ENCODE results near the gene PRR15.
A peak's percentile ranks its signal among the peaks of the same experiment; 100 is the strongest.

Gene PRR15

GRCh38 chr7:29518616-29519015, 45.0 kb upstream of the PRR15 start:
- peak; percentile 49; the same call in 1 of the 3 replicates for ATAC-seq
- no peak for TF ChIP-seq ZNF8 (CRISPR knock-in tag; IDR thresholded peaks at IDR 0.05)
- TF ChIP-seq CSDC2 (CRISPR knock-in tag; IDR thresholded peaks at IDR 0.05), result no peak
- TF ChIP-seq OSR1 (CRISPR knock-in tag; IDR thresholded peaks at IDR 0.05), result no peak
- no peak for TF ChIP-seq ZNF70 (CRISPR knock-in tag; IDR thresholded peaks at IDR 0.05)
- no peak for TF ChIP-seq PPARA (CRISPR knock-in tag; IDR thresholded peaks at IDR 0.05; ENCODE audit: borderline replicate concordance)
- no peak for TF ChIP-seq SNAI2 (CRISPR knock-in tag; IDR thresholded peaks at IDR 0.05)
- no peak for TF ChIP-seq POU6F1 (CRISPR knock-in tag; IDR thresholded peaks at IDR 0.05; ENCODE audit: borderline replicate concordance, low read depth)
- TF ChIP-seq TCF4 (CRISPR knock-in tag; IDR thresholded peaks at IDR 0.05; ENCODE audit: borderline replicate concordance), result no peak
- no peak for TF ChIP-seq ISL1 (CRISPR knock-in tag; IDR thresholded peaks at IDR 0.05)
- TF ChIP-seq ZFP30 (CRISPR knock-in tag; IDR thresholded peaks at IDR 0.05), result no peak
- TF ChIP-seq ZNF565 (CRISPR knock-in tag; conservative IDR thresholded peaks at IDR 0.05; ENCODE audit: low read depth), result no peak
- TF ChIP-seq, protein P1, sequence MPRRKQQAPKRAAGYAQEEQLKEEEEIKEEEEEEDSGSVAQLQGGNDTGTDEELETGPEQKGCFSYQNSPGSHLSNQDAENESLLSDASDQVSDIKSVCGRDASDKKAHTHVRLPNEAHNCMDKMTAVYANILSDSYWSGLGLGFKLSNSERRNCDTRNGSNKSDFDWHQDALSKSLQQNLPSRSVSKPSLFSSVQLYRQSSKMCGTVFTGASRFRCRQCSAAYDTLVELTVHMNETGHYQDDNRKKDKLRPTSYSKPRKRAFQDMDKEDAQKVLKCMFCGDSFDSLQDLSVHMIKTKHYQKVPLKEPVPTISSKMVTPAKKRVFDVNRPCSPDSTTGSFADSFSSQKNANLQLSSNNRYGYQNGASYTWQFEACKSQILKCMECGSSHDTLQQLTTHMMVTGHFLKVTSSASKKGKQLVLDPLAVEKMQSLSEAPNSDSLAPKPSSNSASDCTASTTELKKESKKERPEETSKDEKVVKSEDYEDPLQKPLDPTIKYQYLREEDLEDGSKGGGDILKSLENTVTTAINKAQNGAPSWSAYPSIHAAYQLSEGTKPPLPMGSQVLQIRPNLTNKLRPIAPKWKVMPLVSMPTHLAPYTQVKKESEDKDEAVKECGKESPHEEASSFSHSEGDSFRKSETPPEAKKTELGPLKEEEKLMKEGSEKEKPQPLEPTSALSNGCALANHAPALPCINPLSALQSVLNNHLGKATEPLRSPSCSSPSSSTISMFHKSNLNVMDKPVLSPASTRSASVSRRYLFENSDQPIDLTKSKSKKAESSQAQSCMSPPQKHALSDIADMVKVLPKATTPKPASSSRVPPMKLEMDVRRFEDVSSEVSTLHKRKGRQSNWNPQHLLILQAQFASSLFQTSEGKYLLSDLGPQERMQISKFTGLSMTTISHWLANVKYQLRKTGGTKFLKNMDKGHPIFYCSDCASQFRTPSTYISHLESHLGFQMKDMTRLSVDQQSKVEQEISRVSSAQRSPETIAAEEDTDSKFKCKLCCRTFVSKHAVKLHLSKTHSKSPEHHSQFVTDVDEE (CRISPR knock-in tag; IDR thresholded peaks at IDR 0.05), result no peak
- TF ChIP-seq ESRRG (CRISPR knock-in tag; IDR thresholded peaks at IDR 0.05), result no peak
- TF ChIP-seq ZC3H10 (CRISPR knock-in tag; IDR thresholded peaks at IDR 0.05), result no peak
- no peak for TF ChIP-seq BACH2 (CRISPR knock-in tag; IDR thresholded peaks at IDR 0.05; ENCODE audit: borderline replicate concordance)

DNA sequence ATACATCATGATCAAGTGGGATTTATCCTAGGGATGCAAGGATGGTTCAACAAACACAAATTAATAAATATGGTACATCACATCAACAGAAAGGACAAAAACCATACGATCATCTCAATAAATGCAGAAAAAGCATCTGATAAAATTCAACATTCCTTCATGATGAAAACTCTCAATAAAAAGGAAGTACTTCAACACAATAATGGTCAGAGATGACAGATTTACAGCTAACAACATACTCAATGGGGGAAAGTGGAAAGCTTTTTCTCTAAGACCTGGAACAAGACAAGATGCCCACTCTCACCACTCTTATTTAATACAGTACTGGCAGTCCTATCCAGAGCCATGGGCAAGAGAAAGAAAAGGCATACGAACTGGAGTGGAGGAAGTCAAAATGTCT, 39.9 kb upstream of the PRR15 start:
- no peak for ATAC-seq

GRCh38 chr7:29527505-29528108, 36.0 kb upstream of the PRR15 start:
- no peak for ATAC-seq
- TF ChIP-seq, protein P2, sequence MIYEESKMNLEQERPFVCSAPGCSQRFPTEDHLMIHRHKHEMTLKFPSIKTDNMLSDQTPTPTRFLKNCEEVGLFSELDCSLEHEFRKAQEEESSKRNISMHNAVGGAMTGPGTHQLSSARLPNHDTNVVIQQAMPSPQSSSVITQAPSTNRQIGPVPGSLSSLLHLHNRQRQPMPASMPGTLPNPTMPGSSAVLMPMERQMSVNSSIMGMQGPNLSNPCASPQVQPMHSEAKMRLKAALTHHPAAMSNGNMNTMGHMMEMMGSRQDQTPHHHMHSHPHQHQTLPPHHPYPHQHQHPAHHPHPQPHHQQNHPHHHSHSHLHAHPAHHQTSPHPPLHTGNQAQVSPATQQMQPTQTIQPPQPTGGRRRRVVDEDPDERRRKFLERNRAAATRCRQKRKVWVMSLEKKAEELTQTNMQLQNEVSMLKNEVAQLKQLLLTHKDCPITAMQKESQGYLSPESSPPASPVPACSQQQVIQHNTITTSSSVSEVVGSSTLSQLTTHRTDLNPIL (CRISPR knock-in tag; IDR thresholded peaks at IDR 0.05; ENCODE audit: low read depth), result no peak
- TF ChIP-seq ZC3H10 (CRISPR knock-in tag; IDR thresholded peaks at IDR 0.05) (no peak), ZFP3 (CRISPR knock-in tag; IDR thresholded peaks at IDR 0.05) (no peak), CSRNP3 (CRISPR knock-in tag; IDR thresholded peaks at IDR 0.05) (no peak), CSDC2 (CRISPR knock-in tag; IDR thresholded peaks at IDR 0.05) (no peak), ZFP30 (CRISPR knock-in tag; IDR thresholded peaks at IDR 0.05) (no peak), POU6F1 (CRISPR knock-in tag; IDR thresholded peaks at IDR 0.05; ENCODE audit: borderline replicate concordance, low read depth) (no peak), ESRRG (CRISPR knock-in tag; IDR thresholded peaks at IDR 0.05) (no peak), ARNTL (CRISPR knock-in tag; IDR thresholded peaks at IDR 0.05; ENCODE audit: borderline replicate concordance, low read depth) (no peak), ZNF565 (CRISPR knock-in tag; conservative IDR thresholded peaks at IDR 0.05; ENCODE audit: low read depth) (no peak), ISL1 (CRISPR knock-in tag; IDR thresholded peaks at IDR 0.05) (no peak), OSR1 (CRISPR knock-in tag; IDR thresholded peaks at IDR 0.05) (no peak), PPARA (CRISPR knock-in tag; IDR thresholded peaks at IDR 0.05; ENCODE audit: borderline replicate concordance) (no peak), ZNF8 (CRISPR knock-in tag; IDR thresholded peaks at IDR 0.05) (no peak)
- TF ChIP-seq, protein P1 (CRISPR knock-in tag; IDR thresholded peaks at IDR 0.05), result no peak

More for the DNA sequence above, 39.9 kb upstream of the PRR15 start:
- TF ChIP-seq ARNTL (CRISPR knock-in tag; IDR thresholded peaks at IDR 0.05; ENCODE audit: borderline replicate concordance, low read depth) (no peak), RARB (CRISPR knock-in tag; IDR thresholded peaks at IDR 0.05) (no peak)
- TF ChIP-seq, protein P3, sequence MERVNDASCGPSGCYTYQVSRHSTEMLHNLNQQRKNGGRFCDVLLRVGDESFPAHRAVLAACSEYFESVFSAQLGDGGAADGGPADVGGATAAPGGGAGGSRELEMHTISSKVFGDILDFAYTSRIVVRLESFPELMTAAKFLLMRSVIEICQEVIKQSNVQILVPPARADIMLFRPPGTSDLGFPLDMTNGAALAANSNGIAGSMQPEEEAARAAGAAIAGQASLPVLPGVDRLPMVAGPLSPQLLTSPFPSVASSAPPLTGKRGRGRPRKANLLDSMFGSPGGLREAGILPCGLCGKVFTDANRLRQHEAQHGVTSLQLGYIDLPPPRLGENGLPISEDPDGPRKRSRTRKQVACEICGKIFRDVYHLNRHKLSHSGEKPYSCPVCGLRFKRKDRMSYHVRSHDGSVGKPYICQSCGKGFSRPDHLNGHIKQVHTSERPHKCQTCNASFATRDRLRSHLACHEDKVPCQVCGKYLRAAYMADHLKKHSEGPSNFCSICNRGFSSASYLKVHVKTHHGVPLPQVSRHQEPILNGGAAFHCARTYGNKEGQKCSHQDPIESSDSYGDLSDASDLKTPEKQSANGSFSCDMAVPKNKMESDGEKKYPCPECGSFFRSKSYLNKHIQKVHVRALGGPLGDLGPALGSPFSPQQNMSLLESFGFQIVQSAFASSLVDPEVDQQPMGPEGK (CRISPR knock-in tag; IDR thresholded peaks at IDR 0.05; ENCODE audit: borderline replicate concordance), result no peak

All from SK-N-SH treated with all-trans-retinoic acid at 6 μM for 48 hours (cell line).